ENCODE data around the gene DCHS1. TPM values are rescaled to one million over a fixed set of nuclear protein-coding genes. Genes with fewer than 3 reads are reported as not detected.

The DCHS1 gene
- total RNA-seq, 1 donor from 2014 or later: 41.7 TPM

DNA sequence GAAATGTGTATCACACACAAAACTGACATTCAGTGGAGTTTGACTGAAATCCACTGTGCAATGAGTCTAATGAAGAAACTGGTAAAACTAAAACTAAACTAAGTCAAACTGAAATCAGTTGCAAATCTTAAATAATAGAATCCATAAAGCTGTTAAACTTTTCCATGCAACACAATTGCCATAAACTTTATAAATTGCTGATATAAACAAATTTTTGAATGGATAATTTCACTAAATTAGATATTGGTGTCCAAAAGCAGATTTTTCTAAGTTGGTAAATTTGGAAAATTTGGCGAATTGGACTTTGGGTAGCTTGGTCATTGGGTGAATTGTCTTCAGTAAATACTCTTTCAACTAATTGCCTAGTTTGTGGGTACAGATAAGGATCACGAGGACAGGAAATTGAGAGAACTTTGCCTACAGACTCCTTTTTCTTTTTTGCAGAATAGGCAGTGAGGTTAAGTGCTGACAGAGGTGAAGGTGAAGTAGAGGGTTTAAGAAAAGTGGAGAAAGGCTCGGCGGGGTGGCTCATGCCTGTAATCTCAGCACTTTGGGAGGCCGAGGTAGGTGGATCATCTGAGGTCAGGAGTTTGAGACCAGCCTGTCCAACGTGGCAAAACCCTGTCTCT lies 14.7 kb upstream of the DCHS1 start:
- DNase-seq (ENCODE audit: low read depth, low spot score): no peak

DNA sequence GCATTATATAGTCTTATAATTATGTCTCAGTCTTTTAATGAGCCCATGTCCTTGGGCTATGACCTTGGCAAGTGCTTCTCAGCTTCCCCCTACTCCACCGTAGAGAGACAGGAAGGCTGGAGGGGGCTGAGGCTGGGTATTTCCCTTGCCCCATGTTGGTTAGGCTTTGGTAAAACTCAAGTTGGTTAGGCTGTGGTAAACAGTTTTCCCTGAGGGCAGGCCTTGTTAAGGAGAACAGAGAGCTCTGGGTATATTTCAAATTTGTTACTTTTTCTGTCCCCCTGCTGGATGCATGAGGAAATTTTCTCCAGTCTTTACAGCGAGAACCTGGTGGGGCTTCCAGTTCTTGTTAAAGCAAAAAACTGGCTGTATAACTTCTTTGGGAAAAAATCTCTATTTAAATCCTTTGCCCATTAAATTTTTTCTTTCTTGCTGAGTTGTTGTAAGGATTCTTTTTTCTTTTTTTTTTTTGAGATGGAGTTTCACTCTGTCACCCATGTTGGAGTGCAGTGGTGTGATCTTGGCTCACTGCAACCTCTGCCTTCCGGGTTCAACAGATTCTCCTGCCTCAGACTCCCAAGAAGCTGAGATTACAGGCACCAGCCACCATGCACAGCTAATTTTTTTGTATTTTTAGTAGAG lies 12.2 kb upstream of the DCHS1 start:
- no peak for DNase-seq (ENCODE audit: low read depth, low spot score)

DNA sequence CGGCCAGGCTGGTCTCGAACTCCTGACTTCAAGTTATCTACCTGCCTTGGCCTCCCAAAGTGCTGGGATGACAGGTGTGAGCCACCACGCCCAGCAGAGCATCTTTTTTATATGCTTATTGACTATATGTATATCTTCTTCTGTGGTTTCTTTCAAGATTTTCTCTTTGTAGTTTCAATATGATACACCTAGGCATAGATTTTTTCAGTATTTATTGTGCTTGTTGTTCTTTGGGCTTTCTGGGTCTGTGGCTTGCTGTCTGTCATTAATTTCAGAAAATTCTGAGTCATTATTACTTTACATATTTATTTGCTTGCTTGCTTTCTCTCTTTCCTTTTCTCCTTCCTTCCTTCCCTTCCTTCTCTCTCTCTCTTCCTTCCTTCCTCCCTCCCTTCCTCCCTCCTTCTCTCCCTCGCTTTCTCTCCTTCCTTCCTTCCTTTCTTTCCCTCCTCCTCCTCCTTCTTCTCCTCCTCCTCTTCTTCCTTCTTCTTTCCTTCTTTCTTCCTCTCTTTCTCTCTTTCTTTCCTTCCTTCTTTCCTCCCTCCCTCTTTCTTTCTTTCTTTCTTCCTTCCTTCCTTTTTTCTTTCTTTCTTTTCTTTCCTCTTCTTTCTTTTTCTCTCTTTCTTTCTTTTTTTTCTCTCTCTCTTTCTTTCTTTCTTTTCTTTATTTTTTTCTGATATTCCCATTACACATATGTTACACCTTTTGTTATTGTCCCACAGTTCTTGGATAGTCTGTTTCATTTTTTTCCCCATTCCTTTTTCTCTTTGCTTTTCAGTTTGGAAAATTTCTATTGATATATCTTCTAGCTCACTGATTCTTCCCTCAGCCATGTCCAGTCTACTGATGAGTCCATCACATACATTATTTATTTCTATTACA lies 10.9 kb upstream of the DCHS1 start:
- no peak for DNase-seq (ENCODE audit: low read depth, low spot score)

DNA sequence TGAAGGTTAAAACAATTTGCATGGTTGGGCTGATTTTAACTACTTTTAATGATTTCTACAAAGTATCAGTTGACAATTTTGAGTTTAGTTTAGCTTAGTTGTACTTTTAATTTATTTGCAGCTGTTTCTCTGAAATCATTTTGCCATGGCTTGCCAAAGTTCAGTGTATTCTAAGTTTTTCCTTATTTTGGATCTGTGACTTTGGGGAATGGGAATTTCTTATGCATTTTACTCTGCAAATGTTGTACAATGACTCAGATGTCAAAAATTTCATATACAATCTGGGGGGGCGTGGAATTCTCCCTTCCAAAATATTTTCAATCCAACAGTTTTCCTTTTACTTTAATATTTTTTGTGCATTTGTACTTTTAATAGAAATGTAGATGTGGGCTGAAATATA lies 8.9 kb upstream of the DCHS1 start:
- no peak for DNase-seq (ENCODE audit: low read depth, low spot score)

DNA sequence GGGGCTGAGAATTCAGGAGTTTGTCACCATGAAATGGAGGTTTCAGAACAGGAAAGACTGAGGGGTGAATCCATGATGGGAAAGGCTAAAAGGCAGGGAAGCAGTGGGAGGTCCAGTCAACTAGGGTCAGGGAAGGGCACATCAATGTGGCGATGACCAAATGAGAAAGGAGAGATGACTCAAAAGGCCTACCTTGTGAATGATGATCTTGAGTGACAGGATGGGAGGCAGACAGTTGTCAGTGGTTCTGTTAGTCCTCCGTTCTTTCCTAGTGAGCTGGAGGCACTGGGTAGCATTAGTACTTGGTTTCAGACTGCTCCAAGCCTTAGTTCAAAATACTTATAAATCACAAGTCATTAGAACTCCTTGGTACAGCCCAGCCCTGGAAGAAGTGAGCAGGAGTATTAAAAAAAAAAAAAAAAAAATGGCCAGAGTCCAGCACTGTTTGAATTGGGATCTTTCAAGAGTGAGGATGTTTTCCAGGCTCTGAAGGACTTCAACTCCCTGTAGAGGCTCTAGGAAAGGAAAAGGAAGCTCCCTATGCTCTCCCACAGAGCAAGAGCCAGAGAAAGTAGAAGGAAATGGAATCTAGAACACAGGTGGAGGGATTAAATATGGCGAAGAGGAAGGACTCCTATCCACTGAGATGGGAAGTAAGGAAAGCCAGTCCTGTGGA lies 8.3 kb upstream of the DCHS1 start:
- no peak for DNase-seq (ENCODE audit: low read depth, low spot score)

DNA sequence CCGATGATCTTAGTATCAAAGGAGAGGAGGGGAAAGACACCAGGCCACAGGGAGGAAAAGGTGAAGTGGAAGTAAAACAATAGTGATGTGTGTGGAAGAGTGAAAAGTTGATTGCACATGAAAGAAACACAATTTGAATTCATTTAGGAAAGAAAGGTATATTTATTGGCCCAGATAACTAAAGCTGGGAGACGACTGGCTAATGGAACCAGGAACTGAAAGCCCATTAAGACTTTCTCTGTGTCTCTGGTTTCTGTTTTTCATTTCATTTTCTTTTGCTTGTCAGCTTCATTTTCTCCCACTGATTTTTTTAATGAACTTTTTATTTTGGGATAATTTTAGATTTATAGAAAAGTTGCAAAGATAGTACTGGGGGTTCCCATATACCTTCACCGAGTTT lies 5.1 kb upstream of the DCHS1 start:
- no peak for DNase-seq (ENCODE audit: low read depth, low spot score)

DNA sequence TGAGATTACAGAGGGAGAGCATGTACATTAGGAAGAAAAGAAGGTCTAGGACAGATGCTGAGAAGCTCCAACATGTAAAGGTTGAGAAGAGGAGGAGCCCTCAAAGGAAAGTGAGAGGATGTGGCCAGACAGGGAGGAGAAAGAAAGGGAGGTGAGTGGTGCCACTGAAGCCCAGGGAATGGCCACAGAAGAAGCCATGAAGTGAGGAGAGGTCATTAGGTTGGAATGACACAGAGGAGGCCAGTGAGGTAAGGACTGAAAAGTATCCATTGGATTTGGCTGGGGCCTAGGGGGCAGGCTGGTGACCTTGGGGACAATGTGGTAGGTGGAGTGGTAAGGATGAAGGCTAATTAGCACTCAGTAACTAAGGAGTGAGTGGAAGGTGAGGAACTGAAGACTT lies 3.0 kb upstream of the DCHS1 start:
- DNase-seq (ENCODE audit: low read depth, low spot score): no peak

DNA sequence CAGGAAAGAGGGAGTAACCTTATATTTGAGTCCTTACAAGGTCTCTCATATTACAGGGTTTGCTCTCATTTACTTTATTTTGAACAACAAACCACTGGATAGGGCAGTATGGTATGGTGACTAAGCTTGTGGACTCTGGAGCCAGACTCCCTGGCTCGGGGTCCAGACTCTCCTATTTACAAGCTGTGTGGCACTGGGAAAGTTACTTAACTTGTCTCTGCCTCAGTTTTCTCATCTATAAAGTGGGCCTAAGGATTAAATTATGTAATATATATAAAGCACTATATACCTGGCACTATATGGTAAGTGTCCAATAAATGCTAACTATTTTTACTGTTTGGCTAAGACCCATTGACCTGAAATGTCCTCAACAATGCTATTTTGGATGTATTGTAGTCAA lies 1.7 kb upstream of the DCHS1 start:
- DNase-seq (ENCODE audit: low read depth, low spot score): no peak

DNA sequence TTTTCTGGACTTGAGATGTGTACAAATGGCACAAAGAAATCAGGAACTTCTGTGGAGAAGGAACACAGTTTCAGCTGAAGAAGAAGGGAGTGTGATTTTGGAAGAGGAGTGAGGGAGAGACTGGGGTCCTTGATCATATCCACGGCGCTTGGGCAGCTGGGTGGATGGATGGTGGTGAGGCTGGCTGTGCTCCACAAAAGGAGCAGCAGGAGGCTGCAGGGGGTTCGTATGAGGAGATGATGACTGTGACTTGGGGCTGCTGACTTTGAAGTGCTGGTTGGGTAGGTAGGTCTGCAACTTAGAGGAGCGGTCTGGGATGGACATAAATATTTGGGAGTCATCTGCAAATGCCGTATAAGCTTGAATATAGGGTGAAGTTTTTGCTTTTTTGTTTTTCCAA lies 1.3 kb upstream of the DCHS1 start:
- DNase-seq (ENCODE audit: low read depth, low spot score): no peak

DNA sequence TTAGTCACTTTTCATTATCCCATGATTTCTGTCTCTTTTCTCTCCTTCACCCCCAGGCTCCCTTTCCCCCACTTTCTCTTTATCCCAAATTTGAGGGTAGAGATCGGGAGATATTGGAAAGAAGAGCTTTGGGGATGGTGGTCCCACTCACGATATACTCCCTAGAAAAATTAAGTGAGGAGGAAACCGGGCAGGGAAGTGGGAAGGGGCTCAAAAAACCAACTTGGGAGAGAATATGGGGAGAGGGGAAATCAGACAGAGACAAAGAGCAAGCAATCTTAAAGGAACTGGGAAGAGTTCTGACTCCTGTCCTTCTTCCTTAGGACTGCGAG lies 941 bp upstream of the DCHS1 start:
- DNase-seq (ENCODE audit: low read depth, low spot score): no peak

DNA sequence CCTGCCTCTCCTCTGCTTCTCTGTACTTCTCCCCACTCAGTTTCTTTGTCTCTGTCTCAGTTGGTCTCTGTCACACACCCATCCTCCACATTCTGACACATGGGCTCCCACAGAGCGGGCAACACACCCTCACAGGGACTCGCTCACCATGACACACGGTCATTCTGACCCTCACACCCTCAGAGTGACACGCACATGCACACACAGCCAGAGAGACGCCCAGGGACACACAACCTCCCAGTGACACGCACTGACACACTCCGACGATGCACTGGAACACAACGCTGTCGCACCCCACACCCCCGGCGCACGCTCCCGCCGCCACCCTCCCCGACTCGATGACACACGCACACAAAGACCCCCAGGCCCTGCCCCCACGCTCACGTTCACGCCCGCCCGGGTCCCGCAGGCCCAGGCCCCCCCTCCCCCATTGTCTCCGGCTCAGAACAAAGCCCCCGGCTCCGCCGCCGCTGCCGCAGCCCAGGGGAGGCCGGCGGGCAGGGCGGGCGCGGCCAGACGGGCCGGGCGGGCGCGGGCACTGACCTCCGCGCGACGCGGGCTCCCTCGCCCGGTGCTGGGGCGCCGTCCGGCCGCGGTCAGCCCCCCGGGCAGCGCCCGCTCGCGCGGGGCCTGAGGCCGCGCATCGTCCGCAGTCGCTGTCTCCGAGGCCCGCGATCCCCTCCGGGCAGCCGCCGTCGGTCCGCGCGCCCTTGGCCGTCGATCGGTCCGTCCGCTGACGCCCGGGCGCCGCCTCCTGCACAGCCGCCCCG lies 404 bp downstream of the DCHS1 start:
- DNase-seq (ENCODE audit: low read depth, low spot score): no peak

DNA sequence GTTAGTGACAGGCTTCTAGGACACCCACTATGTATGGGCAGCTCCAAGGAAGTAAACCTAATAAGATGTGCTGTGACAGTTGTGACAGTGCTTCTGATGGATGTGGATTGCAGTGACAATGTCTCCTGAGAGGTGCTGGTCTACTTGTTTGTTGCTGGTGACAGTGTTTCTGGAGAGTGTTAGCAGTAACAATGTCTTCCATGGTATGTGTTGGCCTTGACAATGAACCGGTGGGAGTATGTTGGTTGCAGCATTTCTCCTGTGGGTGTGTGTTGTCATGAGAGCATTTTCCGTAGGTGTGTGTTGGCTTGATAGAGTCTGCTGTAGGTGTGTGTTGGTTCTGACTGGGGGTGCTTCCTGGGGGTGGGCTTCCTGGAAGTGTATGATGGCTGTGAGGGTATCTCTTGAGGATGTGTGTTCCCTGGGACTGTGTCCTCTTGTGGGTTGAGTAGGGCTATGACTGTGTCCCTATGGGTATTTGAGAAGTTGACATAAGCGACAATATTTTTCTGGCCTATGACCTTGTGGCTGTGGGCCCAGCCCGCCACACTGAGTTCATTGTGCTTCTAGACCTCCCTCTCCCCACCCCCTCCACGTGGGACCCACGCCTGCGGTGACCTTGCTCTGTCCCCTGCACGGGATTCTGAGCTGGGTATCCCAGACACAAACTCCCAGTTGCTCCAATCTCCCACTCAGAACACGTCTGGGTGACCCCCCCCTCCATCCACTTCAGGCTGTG lies 1.2 kb downstream of the DCHS1 start:
- DNase-seq (ENCODE audit: low read depth, low spot score): no peak

DNA sequence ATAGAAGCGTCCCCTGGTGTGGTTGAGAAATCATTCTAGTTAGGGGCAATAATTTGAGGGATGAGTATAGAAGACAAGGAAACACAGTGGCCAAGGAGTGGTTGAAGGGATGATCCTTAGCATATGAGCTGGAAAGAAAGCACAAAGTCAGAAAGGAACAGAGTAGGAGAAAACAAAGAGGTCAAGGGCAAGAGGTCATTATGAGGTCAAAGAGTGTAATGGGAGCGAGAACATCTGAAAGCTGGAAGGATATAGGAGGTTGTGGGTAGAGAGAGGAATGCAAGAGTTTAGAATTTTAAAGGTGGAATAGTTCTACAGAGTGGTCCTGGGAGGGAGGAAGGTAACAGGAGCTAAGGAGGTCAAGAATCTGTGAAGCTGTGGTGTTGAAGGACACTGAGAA lies 2.0 kb downstream of the DCHS1 start:
- DNase-seq (ENCODE audit: low read depth, low spot score): no peak

DNA sequence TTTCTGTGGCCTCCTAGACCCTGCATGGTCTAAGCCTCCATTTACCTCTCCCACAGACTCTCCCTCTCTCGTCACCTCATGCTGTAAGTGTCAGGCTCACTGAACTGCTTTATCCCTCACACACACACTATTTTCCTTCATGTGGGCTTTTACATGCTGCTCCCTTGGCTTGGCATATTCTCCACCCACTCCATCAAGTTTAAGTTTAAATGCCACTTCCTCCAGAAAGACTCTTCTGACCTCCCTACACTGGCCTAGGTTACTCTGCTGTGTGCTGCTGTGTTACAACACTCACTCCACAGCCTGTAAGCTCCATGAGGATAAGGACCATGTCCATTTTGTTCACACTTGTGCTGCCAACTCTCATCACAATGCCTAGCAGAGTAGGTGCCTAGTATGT lies 2.5 kb downstream of the DCHS1 start:
- DNase-seq (ENCODE audit: low read depth, low spot score): no peak

DNA sequence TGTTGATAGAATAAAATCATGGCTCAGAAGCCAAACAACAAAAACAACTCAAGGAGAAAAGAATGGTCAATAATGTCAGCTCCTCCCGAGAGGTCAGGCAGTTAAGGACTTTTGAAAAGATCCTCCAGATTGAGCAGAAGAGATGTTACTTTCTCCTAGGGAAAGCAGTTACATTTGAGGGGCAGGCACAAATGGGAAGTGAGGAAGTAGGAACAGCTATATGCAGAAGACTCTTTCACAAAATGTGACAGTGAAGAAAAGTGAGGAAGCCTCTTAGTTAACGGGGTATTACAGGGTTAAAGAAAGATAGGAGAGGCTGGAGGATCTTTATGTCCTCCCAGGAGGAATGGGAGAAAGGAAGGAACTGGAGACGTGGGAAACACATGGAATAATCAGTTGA lies 3.4 kb downstream of the DCHS1 start:
- DNase-seq (ENCODE audit: low read depth, low spot score): no peak

DNA sequence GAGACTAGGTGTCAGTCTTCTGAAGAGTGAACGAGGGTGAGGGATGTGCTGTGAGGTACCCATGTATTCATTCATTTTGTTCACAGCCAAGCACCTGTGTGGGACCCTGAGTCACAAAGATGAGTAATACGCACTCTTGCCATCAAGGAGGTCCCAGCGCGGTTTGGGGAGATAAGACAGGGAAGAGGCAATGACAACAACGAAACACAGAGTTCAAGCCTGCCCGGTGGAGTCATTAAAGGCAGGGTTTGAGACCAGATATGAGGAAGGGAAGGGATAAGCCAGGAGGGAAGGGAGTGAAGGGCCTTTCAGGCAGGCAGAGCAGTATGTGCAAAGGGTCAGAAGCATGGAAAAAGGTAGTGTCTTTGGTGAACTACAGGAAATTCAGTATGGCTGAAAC lies 4.6 kb downstream of the DCHS1 start:
- no peak for DNase-seq (ENCODE audit: low read depth, low spot score)

DNA sequence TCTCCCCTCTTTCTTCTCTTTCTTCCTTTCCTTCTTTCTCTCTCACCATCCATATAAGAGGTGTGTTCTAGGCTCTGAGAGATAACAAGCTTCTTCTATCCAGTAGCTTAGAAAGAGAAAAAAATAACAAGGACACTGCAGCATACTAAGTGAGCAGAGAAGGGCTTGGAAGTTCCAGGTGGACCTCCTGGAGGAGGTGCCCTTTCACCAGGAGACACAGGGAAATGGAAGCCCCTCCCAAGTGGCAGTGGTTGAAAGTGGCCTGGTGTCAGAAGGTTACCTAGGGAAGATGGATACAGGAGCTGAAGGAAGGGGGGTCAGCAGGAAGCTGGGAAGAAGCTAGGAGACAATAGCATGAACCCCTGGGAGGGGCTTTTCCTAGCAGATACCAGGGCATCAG lies 5.5 kb downstream of the DCHS1 start:
- no peak for DNase-seq (ENCODE audit: low read depth, low spot score)

DNA sequence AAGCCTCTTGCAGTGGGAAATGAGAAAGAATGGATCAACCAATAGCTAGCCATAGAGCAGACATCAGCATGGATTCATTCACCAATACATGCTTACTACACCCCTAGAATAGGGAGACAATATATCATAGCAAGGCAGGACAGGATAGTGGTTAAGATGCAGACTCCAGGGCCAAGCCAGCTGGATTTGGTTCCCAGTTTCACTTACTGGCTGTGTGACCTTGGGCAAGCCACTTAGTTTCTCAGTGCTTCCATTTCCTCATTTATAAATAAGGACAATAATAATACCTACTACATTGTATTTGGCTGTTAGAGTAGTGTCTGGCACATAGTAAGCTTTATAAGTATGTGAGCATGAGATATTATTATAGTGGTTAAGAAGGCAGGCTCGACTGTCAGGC lies 7.1 kb downstream of the DCHS1 start:
- DNase-seq (ENCODE audit: low read depth, low spot score): no peak

DNA sequence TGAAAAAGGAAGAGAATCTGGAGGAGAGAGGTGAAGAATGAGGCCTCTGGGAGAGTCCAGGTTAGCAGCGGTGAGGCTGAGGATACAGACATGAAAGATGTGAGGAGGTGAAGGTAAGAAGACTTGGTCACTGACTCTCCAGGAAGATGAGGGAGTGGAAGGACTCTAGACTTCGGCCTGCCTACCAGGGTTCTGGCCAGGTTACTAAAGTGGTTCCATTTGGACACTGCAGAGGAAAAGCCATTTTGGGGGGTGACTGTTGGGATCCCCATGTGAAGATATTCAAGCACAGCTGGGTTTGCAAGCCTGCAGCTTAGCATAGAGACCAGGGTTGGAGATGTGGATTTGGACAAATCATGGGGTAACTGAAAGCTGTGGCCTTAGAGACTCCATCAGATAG lies 7.8 kb downstream of the DCHS1 start:
- DNase-seq (ENCODE audit: low read depth, low spot score): no peak

DNA sequence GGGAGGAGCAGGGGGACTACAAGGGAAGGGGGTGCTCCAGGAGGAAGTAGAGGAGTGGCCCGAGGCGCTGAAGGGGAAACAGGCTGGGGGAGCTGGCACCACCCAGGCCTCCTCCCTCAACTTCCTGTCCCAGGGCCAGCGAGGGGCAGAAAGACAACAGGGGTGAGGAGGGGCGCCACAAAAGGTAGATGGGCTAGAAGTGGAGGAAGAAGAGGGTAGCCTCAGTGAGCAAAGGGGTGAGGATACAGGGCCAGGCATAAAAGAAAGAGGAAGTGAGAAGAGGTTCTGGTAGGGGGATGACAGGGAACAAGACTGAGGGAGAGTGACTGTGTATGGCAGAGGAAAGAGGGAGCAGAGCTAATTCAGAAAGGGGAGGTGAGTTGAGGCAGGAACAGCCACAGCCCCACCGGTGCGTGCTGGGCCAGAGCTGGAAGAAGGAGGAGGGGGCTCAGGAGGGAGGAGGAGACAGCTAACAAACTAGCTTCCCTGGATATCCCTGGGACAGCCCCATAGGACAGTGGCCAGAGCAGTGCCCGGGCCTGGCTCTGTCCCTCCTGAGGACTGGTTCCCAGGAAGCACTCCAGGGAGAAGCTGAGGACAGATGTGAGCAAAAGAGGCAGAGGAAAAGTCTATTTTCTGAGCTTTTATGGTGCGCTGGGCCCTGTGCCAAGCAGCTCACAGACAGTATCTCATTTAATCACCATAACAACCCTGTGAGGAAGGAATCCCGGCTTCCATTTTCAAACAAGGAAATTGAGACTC lies 8.5 kb downstream of the DCHS1 start:
- no peak for DNase-seq (ENCODE audit: low read depth, low spot score)
